Gastroesophageal sphincter (tissue), 4 donors: ENCODE data around the gene ACOT11. TPM values are rescaled to one million over a fixed set of nuclear protein-coding genes. Genes with fewer than 3 reads are reported as not detected.

Experiments used
- ATAC-seq: fragments of 150-250 bp; one replicate; pipeline ENCODE4 v1.9.1; 2016; ENCODE audit warnings: mild to moderate bottlenecking, moderate library complexity
- H3K27ac ChIP-seq, 4 donors: fragments of 200-600 bp; sonication (generic) in 3 of 4; 1 replicate in 3 of 4; 2 replicates in 1 of 4; pipeline ENCODE4 v1.5.1; 2016 to 2019
- H3K27me3 ChIP-seq: fragments of 200-600 bp; sonication (generic); one replicate; pipeline ENCODE4 v1.5.1; 2019
- H3K36me3 ChIP-seq, 2 donors: fragments of 200-600 bp; sonication (generic); one replicate each; pipeline ENCODE4 v1.5.1; 2019; ENCODE audit warnings: control low read depth in 1 of 2
- H3K4me1 ChIP-seq, 3 donors: fragments of 200-600 bp; sonication (generic); 1 replicate in 2 of 3; 2 replicates in 1 of 3; pipeline ENCODE4 v1.5.1; 2016 to 2019; ENCODE audit warnings: control low read depth in 2 of 3
- H3K4me3 ChIP-seq, 2 donors: fragments of 200-600 bp; sonication (generic); one replicate each; pipeline ENCODE4 v1.5.1; 2019; ENCODE audit warnings: mild to moderate bottlenecking in 1 of 2, moderate library complexity in 1 of 2
- H3K9me3 ChIP-seq, 3 donors: fragments of 200-600 bp; sonication (generic); one replicate each; pipeline ENCODE4 v1.5.1; 2017 to 2019; ENCODE audit warnings: control low read depth in 2 of 3
- EP300 ChIP-seq: sonication (generic); formaldehyde crosslinking; IDR thresholded peaks from one replicate; pipeline ENCODE4 v1.6.1; 2017; ENCODE audit warnings: antibody characterized with exemption, mild to moderate bottlenecking
- POLR2A ChIP-seq, 2 donors: fragments of 450-650 bp; IDR thresholded peaks; one replicate each; pipeline ENCODE4 v1.6.1; 2017; ENCODE audit warnings: antibody characterized with exemption in 2 of 2, mild to moderate bottlenecking in 2 of 2, moderate library complexity in 1 of 2
- POLR2AphosphoS5 ChIP-seq: sonication (generic); formaldehyde crosslinking; IDR thresholded peaks from one replicate; pipeline ENCODE4 v1.6.1; 2017; ENCODE audit warnings: antibody characterized with exemption
- WGBS, 2 donors: methylation state at CpG; one replicate each; pipeline ENCODE4 v1.1.5; 2018; ENCODE audit warnings: low coverage in 1 of 2; 5-methylcytosine and 5-hydroxymethylcytosine counted together
- total RNA-seq, 4 donors: library from RNA; depleted of rRNA; stranded (reverse); fragments of >200 nt; gene quantifications; one replicate each; pipeline ENCODE4 v1.1.0, GENCODE V29; 2016
- TF ChIP-seq, protein P1 (sequence below), 4 experiments: fragments of 200-600 bp in 2 of 4; fragments of 450-650 bp in 2 of 4; sonication (generic) in 1 of 4; IDR thresholded peaks; one replicate each; pipeline ENCODE4 v1.5.1; 2017 to 2019; ENCODE audit warnings: antibody characterized with exemption in 4 of 4, mild to moderate bottlenecking in 2 of 4, moderate library complexity in 2 of 4

The ACOT11 gene
- total RNA-seq, 4 donors from 2014 or later, result 4.4 to 40.5 (median 10.9) TPM

DNA sequence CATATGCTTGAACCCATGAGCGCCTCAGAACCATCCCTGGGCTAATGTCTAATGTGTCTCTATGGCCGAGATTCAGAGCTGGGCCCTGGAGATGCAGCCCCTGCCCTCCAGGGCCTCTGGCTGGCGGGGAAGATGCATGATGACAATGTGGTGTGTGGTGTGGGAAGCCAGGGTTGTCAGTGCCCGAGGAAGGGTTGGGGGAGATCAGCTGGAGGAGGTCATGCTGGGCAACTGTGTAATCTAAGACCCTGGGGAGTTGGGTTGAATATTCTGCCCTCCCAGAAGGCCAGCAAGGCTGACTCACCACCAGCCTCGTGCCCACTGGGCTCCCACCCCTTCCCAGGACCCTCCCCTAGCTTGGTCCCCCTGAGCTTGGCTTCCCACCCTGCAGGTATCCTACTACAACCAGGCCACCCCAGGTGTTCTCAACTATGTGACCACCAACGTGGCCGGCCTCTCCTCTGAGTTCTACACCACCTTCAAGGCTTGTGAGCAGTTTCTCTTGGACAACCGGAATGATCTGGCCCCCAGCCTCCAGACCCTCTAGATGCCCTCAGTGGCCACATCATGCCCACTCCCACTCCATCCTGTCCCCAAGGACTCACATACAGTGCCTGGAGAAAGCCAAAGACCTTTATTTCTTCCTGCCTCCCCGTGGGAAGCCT lies 60.7 kb downstream of the ACOT11 start:
- Histone ChIP-seq H3K27me3 (no peaks in the 10 kb centered on the region), H3K9me3 (no peaks in the 10 kb centered on the region), H3K4me1 (peaks cover 0 to 6% (median 0%) of the 10 kb centered on the region in 3 donors), H3K27ac (no peak overlapping the region), H3K36me3 (peaks cover 0 to 72% of the 10 kb centered on the region in 2 donors), H3K4me3 (no peak overlapping the region)
- no peak for ATAC-seq
- TF ChIP-seq, protein P1, sequence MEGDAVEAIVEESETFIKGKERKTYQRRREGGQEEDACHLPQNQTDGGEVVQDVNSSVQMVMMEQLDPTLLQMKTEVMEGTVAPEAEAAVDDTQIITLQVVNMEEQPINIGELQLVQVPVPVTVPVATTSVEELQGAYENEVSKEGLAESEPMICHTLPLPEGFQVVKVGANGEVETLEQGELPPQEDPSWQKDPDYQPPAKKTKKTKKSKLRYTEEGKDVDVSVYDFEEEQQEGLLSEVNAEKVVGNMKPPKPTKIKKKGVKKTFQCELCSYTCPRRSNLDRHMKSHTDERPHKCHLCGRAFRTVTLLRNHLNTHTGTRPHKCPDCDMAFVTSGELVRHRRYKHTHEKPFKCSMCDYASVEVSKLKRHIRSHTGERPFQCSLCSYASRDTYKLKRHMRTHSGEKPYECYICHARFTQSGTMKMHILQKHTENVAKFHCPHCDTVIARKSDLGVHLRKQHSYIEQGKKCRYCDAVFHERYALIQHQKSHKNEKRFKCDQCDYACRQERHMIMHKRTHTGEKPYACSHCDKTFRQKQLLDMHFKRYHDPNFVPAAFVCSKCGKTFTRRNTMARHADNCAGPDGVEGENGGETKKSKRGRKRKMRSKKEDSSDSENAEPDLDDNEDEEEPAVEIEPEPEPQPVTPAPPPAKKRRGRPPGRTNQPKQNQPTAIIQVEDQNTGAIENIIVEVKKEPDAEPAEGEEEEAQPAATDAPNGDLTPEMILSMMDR (IDR thresholded peaks at IDR 0.05), result no peak
- TF ChIP-seq POLR2AphosphoS5 (no peak), EP300 (no peak), POLR2A (IDR thresholded peaks at IDR 0.05) (no peak)
- WGBS, 2 donors, result no CpG with 5 or more reads among the region's 9 CpGs

DNA sequence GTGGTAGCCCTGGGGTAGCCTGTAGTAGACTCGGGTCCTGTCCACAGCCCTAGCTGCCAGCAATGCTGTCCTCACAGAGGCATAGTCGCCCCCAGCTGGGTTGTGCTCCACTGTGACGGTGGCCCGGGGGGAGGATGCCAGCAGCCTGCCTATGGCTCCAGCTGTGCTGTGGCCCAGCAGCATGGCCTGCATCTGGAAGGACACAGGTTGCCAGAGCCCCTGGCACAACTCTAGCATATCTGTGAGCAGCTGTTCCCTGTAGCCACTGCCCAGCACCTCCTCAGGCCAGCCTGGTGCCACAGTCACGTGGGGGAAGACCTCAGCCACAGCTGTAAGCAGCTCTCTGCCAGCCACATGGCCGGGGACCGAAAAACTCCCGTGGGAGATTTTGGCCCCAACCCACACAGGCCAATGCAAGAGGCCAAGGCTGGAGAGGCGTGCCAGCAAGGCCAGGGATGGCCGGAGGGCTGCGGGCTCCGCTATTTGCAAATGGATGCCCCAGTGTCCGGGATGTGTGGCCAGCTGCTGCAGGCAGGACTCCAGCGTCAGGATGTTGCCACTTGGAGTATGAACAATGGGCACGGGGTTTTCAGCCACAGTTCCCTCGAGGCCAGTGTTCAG lies 61.4 kb downstream of the ACOT11 start:
- no peak overlapping the region for H3K27ac ChIP-seq
- H3K36me3 ChIP-seq, result peaks cover 0 to 65% of the 10 kb centered on the region in 2 donors
- H3K27me3 ChIP-seq, result no peaks in the 10 kb centered on the region
- WGBS, 2 donors, result 58% methylated on average over 2 of the region's 16 CpGs; no CpG with 5 or more reads in 1 of the 2 donors
- TF ChIP-seq EP300 (no peak), POLR2A (IDR thresholded peaks at IDR 0.05) (no peak), POLR2AphosphoS5 (no peak)
- TF ChIP-seq, protein P1 (IDR thresholded peaks at IDR 0.05), result no peak
- no peak overlapping the region for H3K4me3 ChIP-seq
- no peaks in the 10 kb centered on the region for H3K9me3 ChIP-seq
- ATAC-seq, result no peak
- H3K4me1 ChIP-seq, result peaks cover 0 to 9% (median 0%) of the 10 kb centered on the region in 3 donors

DNA sequence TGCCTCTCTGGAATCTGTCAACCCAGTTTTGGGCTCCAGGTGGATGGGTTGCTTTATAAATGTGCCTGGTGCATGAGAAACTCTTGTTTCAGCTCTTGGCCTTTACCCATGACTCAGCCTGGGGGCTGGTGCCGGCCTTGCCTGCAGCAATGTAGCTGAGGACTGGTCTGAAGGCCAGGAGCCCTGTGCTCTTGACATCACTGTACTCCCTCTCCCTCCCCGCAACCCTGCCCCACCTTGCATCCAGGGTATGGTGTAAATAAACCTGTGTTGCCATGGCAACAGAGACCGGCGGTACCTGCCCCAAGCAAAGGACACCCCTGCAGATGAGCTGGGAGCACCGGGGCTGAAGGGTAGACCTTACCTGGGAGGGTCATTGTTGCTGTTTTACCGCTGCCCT lies 62.0 kb downstream of the ACOT11 start:
- TF ChIP-seq, protein P1 (IDR thresholded peaks at IDR 0.05), result no peak
- TF ChIP-seq POLR2AphosphoS5 (no peak), EP300 (no peak), POLR2A (IDR thresholded peaks at IDR 0.05) (no peak)
- peaks cover 0 to 58% of the 10 kb centered on the region in 2 donors for H3K36me3 ChIP-seq
- H3K27ac ChIP-seq, result no peak overlapping the region
- no peaks in the 10 kb centered on the region for H3K27me3 ChIP-seq
- no peak overlapping the region for H3K4me3 ChIP-seq
- peaks cover 0 to 9% (median 0%) of the 10 kb centered on the region in 3 donors for H3K4me1 ChIP-seq
- WGBS, 2 donors, result 100% methylated on average over 1 of the region's 6 CpGs; no CpG with 5 or more reads in 1 of the 2 donors
- no peak for ATAC-seq
- H3K9me3 ChIP-seq, result no peaks in the 10 kb centered on the region

DNA sequence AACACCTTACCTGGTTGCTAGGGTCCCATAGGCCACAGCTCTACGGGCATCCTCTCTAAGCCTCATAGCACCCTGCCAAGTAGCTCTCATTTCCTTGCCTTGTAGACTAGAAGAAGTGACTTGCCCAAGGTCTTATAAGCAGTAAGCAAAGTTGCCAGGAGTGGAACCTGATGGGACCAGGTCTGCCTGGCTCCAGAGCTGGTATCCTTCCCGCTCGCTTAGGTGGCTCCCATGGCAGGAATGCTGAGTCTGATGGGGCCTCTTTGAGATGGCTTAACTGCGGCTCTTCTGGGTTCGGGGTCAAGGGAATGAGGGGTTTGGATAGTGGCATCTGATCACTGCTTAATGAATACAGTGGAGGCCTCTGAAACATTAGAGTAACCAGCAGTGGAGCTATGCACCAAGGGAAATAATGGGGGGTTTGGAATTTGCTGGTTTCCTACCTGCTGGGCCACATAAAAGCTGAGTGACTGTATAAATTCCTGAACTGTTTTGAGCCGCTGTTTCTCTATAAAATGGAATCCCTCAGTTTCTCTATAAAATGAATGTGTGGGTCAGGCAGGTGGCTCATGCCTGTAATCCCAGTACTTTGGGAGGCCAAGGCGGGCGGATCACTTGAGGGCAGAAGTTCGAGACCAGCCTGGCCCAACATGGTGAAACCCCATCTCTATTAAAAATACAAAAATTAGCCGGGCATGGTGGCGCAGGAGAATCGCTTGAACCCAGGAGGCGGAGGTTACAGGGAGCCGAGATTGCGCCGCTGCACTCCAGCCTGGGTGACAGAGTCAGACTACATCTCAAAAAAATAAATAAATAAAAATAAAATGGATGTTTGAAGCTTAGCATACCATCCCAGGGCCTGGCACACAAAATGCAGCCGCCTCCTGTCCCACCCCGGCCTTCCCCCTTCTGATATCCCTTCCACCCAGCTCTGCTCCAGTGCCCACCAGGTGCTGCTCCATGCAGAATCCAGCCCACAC lies 62.9 kb downstream of the ACOT11 start:
- Histone ChIP-seq H3K27me3 (no peaks in the 10 kb centered on the region), H3K4me3 (no peak overlapping the region), H3K4me1 (peaks cover 0 to 9% (median 0%) of the 10 kb centered on the region in 3 donors), H3K27ac (no peak overlapping the region), H3K36me3 (peaks cover 0 to 50% of the 10 kb centered on the region in 2 donors), H3K9me3 (no peaks in the 10 kb centered on the region)
- 97% methylated on average over 13 of the region's 18 CpGs; no CpG with 5 or more reads in 1 of the 2 donors for WGBS, 2 donors
- no peak for TF ChIP-seq POLR2A (IDR thresholded peaks at IDR 0.05)
- TF ChIP-seq, protein P1 (IDR thresholded peaks at IDR 0.05), result no peak
- TF ChIP-seq EP300, result no peak
- TF ChIP-seq POLR2AphosphoS5, result no peak
- no peak for ATAC-seq
